Activated T-cell treated with anti-CD3 and anti-CD28 coated beads, Interleukin-2, amount 50 U/mL, for 4 hours (primary cell): ENCODE measurements around the gene TELO2. TPM values are rescaled to one million over a fixed set of nuclear protein-coding genes. Genes with fewer than 3 reads are reported as not detected.

Source experiments
- total RNA-seq, 3 donors: library from RNA; stranded (reverse); gene quantifications; one replicate each; pipeline ENCODE4 v1.2.1, GENCODE V29; 2021

TELO2 gene
- total RNA-seq, 3 donors from 2014 or later: 103 to 131 (median 121) TPM

Other genes with a start within 250 kb of the TELO2 start
- under 1 TPM in 1 of 3 donors, not detected in 2; 0.38 TPM for gene TPSD1, start 237.3 kb upstream of the TELO2 start, total RNA-seq
- gene UBE2I, start 183.7 kb upstream of the TELO2 start, total RNA-seq: 100 to 1,000 TPM; 234 to 251 (median 247) TPM
- gene BAIAP3, start 159.7 kb upstream of the TELO2 start, total RNA-seq: under 1 TPM; 0.08 to 0.24 (median 0.16) TPM
- 100 to 1,000 TPM; 108 to 133 (median 112) TPM for gene TSR3, start 141.5 kb upstream of the TELO2 start, total RNA-seq
- 10 to 100 TPM; 21.8 to 27.4 (median 23.1) TPM for gene GNPTG, start 141.4 kb upstream of the TELO2 start, total RNA-seq
- 10 to 100 TPM; 24.5 to 30.2 (median 29.0) TPM for gene UNKL, start 78.7 kb upstream of the TELO2 start, total RNA-seq
- 10 to 100 TPM; 31.8 to 34.6 (median 33.1) TPM for gene UQCC4, start 72.6 kb upstream of the TELO2 start, total RNA-seq
- under 1 TPM in 2 of 3 donors, not detected in 1; 0.22 to 0.29 TPM for gene PERCC1, start 62.3 kb upstream of the TELO2 start, total RNA-seq
- gene CCDC154, start 48.8 kb upstream of the TELO2 start, total RNA-seq: 1 to 10 TPM in 2 of 3 donors, under 1 TPM in 1; 0.73 to 2.5 (median 2.2) TPM
- 10 to 100 TPM; 54.2 to 60.7 (median 54.7) TPM for gene CLCN7, start 18.3 kb upstream of the TELO2 start, total RNA-seq
- under 1 TPM in 1 of 3 donors, not detected in 2; 0.28 TPM for gene PTX4, start 4.4 kb upstream of the TELO2 start, total RNA-seq
- gene TMEM204, start 40.3 kb downstream of the TELO2 start, total RNA-seq: 10 to 100 TPM; 11.7 to 16.7 (median 16.2) TPM
- 1 to 10 TPM; 5.8 to 9.1 (median 7.2) TPM for gene IFT140, start 118.7 kb downstream of the TELO2 start, total RNA-seq
- 10 to 100 TPM; 19.1 to 22.9 (median 22.1) TPM for gene CRAMP1, start 119.0 kb downstream of the TELO2 start, total RNA-seq
- gene JPT2, start 184.9 kb downstream of the TELO2 start, total RNA-seq: 10 to 100 TPM; 89.2 to 96.4 (median 92.4) TPM
- 10 to 100 TPM; 76.3 to 89.4 (median 78.1) TPM for gene MAPK8IP3, start 212.8 kb downstream of the TELO2 start, total RNA-seq